Body of pancreas (tissue), 4 donors: ENCODE data around the gene DAP3. TPM values are rescaled to one million over a fixed set of nuclear protein-coding genes. Genes with fewer than 3 reads are reported as not detected.
A peak's percentile ranks its signal among the peaks of the same experiment; 100 is the strongest.
"Not testable (repeated sequence)": the region's sequence is repeated elsewhere in the genome, so short reads cannot be mapped to it uniquely, and the experiment has no call there.

ENCODE experiments used
- ATAC-seq: fragments of 150-250 bp; one replicate; pipeline ENCODE4 v1.9.1; 2016
- DNase-seq, 4 donors: peaks; one replicate each; pipeline ENCODE4 v3.0.0-alpha.2; 2019
- H3K27ac ChIP-seq, 4 donors: fragments of 200-600 bp; sonication (generic); 1 replicate in 3 of 4; 2 replicates in 1 of 4; pipeline versions ENCODE4 v1.5.1 to v1.6.1; 2016 to 2019; ENCODE audit warnings: mild to moderate bottlenecking in 1 of 4, mixed read lengths in 1 of 4, moderate library complexity in 1 of 4
- H3K27me3 ChIP-seq, 2 donors: fragments of 200-600 bp; sonication (generic); one replicate each; pipeline ENCODE4 v1.6.0; 2016; ENCODE audit warnings: mild to moderate bottlenecking in 1 of 2
- H3K36me3 ChIP-seq, 2 donors: fragments of 200-600 bp; sonication (generic); replicated peaks in 1 of 2; 2 replicates each; pipeline ENCODE4 v1.5.1; 2016; ENCODE audit warnings: low read depth in 2 of 2; ENCODE audit not compliant: insufficient read depth in 1 of 2
- H3K4me1 ChIP-seq: fragments of 200-600 bp; sonication (generic); one replicate; pipeline ENCODE4 v1.6.0; 2016
- H3K4me3 ChIP-seq, 2 donors: fragments of 200-600 bp; sonication (generic); 1 replicate in 1 of 2; 2 replicates in 1 of 2; pipeline ENCODE4 v1.5.1; 2016 to 2019
- H3K9me3 ChIP-seq, 3 donors: fragments of 200-600 bp; sonication (generic); 1 replicate in 2 of 3; 2 replicates in 1 of 3; pipeline ENCODE4 v1.5.1; 2016
- CTCF ChIP-seq, 7 experiments: fragments of 450-650 bp in 4 of 7; fragments of 200-600 bp in 3 of 7; sonication (generic) in 3 of 7; IDR thresholded peaks; one replicate each; pipeline ENCODE4 v1.5.1; 2016 to 2019; ENCODE audit warnings: antibody characterized with exemption in 7 of 7
- POLR2A ChIP-seq, 3 donors: fragments of 450-650 bp; IDR thresholded peaks; one replicate each; pipeline ENCODE4 v1.6.1; 2016; ENCODE audit warnings: antibody characterized with exemption in 3 of 3, mild to moderate bottlenecking in 2 of 3
- WGBS, 2 donors: methylation state at CpG; one replicate each; pipeline ENCODE4 v1.1.5; 2017; 5-methylcytosine and 5-hydroxymethylcytosine counted together
- intact Hi-C: fragments of 100-400 bp; cut with DNase I; formaldehyde crosslinking; loops from one replicate; pipeline ENCODE4 v1.15.1; 2023
- total RNA-seq, 2 donors: library from RNA; depleted of rRNA; stranded (reverse); fragments of >200 nt; gene quantifications; one replicate each; pipeline ENCODE4 v1.1.0, GENCODE V29; 2016

DAP3 gene
- 100 to 1,000 TPM in 1 of 2 donors, 10 to 100 TPM in 1; 71.9 to 110 TPM for total RNA-seq

GRCh38 chr1:155689081-155689607 lies at the start of gene DAP3:
Gene DAP3 (plus strand): TSS chr1:155689091. CDS start chr1:155709780, 20,689 bp downstream.
- H3K4me1 ChIP-seq: peaks cover 29% of the 10 kb centered on the region
- H3K9me3 ChIP-seq, H3K36me3 ChIP-seq, ATAC-seq, intact Hi-C loops, H3K27me3 ChIP-seq: not testable (repeated sequence)
- TF ChIP-seq POLR2A (IDR thresholded peaks at IDR 0.05): peak; percentile 38 to 68 (median 57)
- DNase-seq: peak in 3 of 4 donors; percentile 83 to 87 (median 85)
- 0% methylated on average over 13 to 28 of the region's 28 CpGs for WGBS, 2 donors
- peak within 1 kb of the TSS; percentile 79 to 92 for H3K4me3 ChIP-seq
- H3K27ac ChIP-seq: peak within 1 kb of the TSS; percentile 98 to 99 (median 98)

DNA sequence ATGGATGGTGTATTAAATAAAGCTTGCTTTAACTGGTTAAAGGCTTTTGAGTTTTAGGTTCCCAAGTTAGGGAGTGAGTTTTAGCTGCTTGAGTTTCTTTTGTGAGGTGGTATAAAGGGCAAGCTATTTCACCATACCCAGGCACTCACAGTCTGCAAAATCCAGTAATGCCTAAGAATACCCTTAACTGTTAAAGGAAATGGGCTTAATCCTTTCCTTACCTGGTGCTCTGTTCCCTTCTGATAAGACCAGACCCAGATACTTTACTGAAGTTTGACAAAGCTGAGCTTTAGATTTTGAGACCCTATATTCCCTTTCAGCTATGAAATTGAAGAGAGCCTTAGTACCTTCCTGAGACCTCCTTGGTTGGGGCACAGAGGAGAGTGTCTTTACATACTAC lies 48.5 kb upstream of the DAP3 start:
- Histone ChIP-seq H3K9me3 (peaks cover 0 to 10% (median 0%) of the 10 kb centered on the region in 3 donors), H3K4me1 (no peaks in the 10 kb centered on the region), H3K4me3 (no peak overlapping the region), H3K27ac (no peak overlapping the region), H3K27me3 (no peaks in the 10 kb centered on the region), H3K36me3 (no peaks in the 10 kb centered on the region)
- intact Hi-C loops: no loop called here
- TF ChIP-seq CTCF (IDR thresholded peaks at IDR 0.05) (no peak), POLR2A (IDR thresholded peaks at IDR 0.05) (no peak)
- DNase-seq (no peak), ATAC-seq (no peak)

GRCh38 chr1:155642559-155643180 lies 46.2 kb upstream of the DAP3 start:
- H3K4me1 ChIP-seq: not testable (repeated sequence)

GRCh38 chr1:155643230-155643629 lies 45.7 kb upstream of the DAP3 start:
- no peak for ATAC-seq
- intact Hi-C loops: no loop called here
- peaks cover 0 to 10% (median 0%) of the 10 kb centered on the region in 3 donors for H3K9me3 ChIP-seq
- TF ChIP-seq POLR2A (IDR thresholded peaks at IDR 0.05) (no peak), CTCF (IDR thresholded peaks at IDR 0.05) (no peak)
- H3K36me3 ChIP-seq: no peaks in the 10 kb centered on the region
- WGBS, 2 donors: 67 to 82% methylated on average over 3 of the region's 3 CpGs
- no peak overlapping the region for H3K4me3 ChIP-seq
- DNase-seq: no peak
- H3K27me3 ChIP-seq: no peaks in the 10 kb centered on the region
- peaks cover 1% of the 10 kb centered on the region for H3K4me1 ChIP-seq
- H3K27ac ChIP-seq: no peak overlapping the region

More at GRCh38 chr1:155642559-155643180, 46.2 kb upstream of the DAP3 start:
- 65 to 69% methylated on average over 11 of the region's 11 CpGs for WGBS, 2 donors
- H3K27ac ChIP-seq, H3K27me3 ChIP-seq, H3K4me3 ChIP-seq, ATAC-seq, H3K36me3 ChIP-seq, DNase-seq, intact Hi-C loops: not testable (repeated sequence)
- peaks cover 0 to 10% (median 0%) of the 10 kb centered on the region in 3 donors for H3K9me3 ChIP-seq

DNA sequence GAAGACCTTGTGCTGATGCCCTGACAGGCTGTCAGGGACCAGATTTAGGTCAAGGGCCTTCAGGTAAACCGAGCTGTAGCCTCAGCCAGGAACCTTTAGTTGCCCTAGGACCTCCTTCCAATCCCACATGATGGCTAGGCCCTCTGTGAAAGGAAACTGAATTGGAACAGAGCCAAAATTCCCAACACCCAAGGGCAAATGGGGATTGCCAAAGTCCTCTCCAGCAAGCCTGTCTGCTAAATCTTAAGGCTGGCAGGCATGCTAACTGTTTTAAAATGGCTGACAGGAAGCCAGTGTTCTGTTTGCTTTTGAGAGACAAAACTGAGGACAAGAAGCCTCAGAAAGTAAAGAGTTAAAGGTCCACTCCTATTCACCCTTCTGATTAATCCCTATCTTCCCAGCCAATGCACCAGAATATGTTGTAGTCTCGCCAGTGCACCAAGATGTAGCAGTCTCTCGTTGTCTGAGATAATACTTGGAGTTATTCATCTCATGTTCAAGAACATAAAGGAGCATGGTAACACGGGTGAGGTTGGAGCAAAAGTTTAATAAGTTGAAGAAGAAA lies 43.8 kb upstream of the DAP3 start:
- no peak overlapping the region for H3K4me3 ChIP-seq
- H3K36me3 ChIP-seq: no peaks in the 10 kb centered on the region
- no peak overlapping the region for H3K27ac ChIP-seq
- WGBS, 2 donors: 70 to 75% methylated on average over 4 of the region's 4 CpGs
- peaks cover 6% of the 10 kb centered on the region for H3K4me1 ChIP-seq
- peaks cover 0 to 10% (median 0%) of the 10 kb centered on the region in 3 donors for H3K9me3 ChIP-seq
- ATAC-seq (no peak), DNase-seq (no peak)
- TF ChIP-seq CTCF (IDR thresholded peaks at IDR 0.05) (no peak), POLR2A (IDR thresholded peaks at IDR 0.05) (no peak)
- no peaks in the 10 kb centered on the region for H3K27me3 ChIP-seq
- intact Hi-C loops: no loop called here
